Mesenteric fat pad (tissue), 1 donor: ENCODE measurements around the gene C4orf46. TPM values are rescaled to one million over a fixed set of nuclear protein-coding genes. Genes with fewer than 3 reads are reported as not detected.
"Not testable (repeated sequence)": the region's sequence is repeated elsewhere in the genome, so short reads cannot be mapped to it uniquely, and the experiment has no call there.

Experiments used
- DNase-seq: peaks from one replicate; pipeline ENCODE4 v3.0.0-alpha.2; 2020; ENCODE audit warnings: low spot score
- long read RNA-seq: library from polyadenylated mRNA; unstranded; transcript quantifications from one replicate; pipeline ENCODE4 v2.0.0, GENCODE V29; 2020
- total RNA-seq: library from RNA; stranded (reverse); fragmentation: NEBNext Ultra II Directional; extraction: Animal tissue kit (Norgen Biotek cat#: 25700); gene quantifications from one replicate; pipeline ENCODE4 v1.2.1, GENCODE V29; 2021
- donor health status: DM: yes; HTN: yes; CAD: no.

C4orf46 gene
- total RNA-seq, result 2.7 TPM
- long read RNA-seq, transcript C4orf46-201 (2 exons, 3,521 nt), result major isoform, 6 of 11 reads
- long read RNA-seq, partial matches to known transcripts, result 0 of 11 reads
- long read RNA-seq, other reads (novel, unspliced or antisense), result 5 of 11 reads

GRCh38 chr4:158671665-158671914 is at the start of gene C4orf46:
Gene C4orf46 (minus strand): TSS chr4:158671887. CDS start chr4:158671801, 86 bp downstream.
- no peak for DNase-seq

GRCh38 chr4:158715802-158716201 is 44.1 kb upstream of the C4orf46 start:
- DNase-seq, result no peak

DNA sequence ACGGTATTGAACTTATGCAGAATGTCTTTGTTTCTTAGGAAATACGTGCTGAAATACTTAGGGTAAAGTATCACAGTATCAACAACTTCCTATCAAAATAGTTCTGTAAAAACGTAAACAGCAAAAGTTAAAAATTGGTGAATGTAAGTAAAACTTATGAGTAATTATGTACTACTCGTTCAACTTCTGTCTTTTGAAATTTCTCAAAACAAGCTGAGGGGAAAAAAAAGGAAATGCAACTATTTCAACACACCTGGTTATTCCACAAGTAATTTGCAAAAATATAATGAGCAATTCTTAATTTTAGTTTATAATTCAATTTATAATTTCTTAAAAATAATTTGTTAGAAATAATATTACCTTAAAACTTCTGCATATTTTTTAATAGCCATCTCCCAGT is 43.2 kb upstream of the C4orf46 start:
- no peak for DNase-seq

GRCh38 chr4:158712622-158713021 is 40.9 kb upstream of the C4orf46 start:
- DNase-seq, result not testable (repeated sequence)

- DNase-seq, result no peak
Observed at GRCh38 chr4:158710814-158711213, 39.1 kb upstream of the C4orf46 start.

GRCh38 chr4:158704274-158704673 is 32.6 kb upstream of the C4orf46 start:
- DNase-seq, result no peak

DNA sequence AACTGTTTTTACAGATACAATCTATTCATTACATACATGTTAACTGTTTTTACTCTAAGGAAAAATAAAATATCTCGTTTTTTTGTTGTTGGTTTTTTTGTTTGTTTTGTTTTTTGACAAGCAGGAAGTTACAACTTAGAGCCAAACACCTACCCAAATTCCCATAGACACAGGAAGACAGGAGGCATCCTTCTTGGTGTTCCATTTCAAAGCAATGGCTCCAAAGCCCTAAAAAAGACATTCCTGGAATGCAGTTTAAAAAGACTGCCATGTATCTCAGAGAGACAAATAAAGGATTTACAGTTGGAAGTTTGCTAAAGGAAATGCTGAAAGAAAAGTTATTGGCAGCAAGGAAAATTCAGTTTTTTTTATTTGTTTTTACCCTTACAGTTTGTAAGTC is 17.1 kb upstream of the C4orf46 start:
- no peak for DNase-seq

GRCh38 chr4:158682066-158682465 is 10.4 kb upstream of the C4orf46 start:
- no peak for DNase-seq

GRCh38 chr4:158681629-158682028 is 9.9 kb upstream of the C4orf46 start:
- DNase-seq, result no peak

- no peak for DNase-seq
Observed at GRCh38 chr4:158678767-158679166, 7.1 kb upstream of the C4orf46 start.

DNA sequence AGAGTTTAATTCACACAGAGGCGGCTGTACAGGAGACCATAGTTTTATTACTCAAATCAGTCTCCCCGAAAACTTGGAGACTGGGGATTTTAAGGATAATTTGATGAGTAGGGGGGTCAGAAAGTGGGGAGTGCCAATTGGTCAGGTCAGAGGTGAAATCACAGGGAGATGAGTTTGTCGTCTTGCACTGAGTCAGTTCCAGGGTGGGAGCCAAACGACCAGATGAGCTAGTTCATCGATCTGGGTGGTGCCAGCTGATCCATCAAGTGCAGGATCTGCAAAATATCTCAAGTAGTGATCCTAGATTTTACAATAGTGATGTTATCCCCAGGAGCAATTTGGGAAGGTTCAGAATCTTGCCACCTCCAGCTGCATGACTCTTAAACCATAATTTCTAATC is 4.4 kb upstream of the C4orf46 start:
- DNase-seq, result no peak

GRCh38 chr4:158673633-158674032 is 1.9 kb upstream of the C4orf46 start:
- no peak for DNase-seq

DNA sequence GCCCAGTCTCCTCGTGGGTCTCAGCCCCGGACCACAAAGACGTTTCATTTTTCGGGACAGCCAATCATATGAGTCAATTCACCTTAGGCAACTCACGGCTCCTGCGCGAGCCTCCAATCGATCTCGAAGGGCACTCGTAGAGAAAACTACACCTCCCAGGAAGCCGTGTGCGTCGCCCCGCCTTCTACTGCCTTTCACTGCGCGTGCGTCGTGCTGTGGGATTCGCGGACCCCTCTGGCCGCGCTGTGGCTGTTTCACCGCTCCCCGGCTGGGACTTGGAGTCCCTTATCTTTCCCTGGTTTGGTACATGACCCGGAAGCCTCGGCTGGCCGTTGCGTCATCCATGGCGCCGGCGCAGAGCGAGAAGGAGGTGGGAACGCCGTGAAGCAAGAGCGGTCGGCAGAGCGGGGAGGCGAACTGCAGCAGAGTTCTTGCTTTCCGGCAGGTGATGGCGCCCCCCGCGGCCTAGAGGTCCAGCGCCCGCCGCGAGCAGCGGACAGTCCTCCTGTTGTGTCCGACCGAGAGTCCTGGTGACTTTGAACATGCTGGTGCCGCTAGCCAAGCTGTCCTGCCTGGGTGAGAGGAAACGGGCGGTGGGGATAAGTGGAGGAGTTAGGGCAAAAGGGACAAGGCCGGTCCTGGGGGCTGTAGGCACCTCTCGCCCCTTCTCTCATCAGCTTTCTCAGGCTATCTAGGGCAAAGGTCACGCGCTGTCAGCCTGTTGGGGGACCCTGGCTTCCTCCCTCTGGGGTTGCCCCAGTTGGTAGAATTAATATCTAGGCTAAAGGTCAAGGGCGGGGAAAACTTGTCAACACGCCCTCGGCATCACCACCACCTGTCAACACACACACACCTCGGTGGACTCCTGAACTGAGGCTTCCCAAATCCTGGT is 474 bp upstream of the C4orf46 start, which contains the start of gene ETFDH:
ETFDH (plus strand) TSS at position 382 of the 892 bp plus-strand sequence; CDS start at position 543, 161 bp downstream.
- DNase-seq, result peak; percentile 99

DNA sequence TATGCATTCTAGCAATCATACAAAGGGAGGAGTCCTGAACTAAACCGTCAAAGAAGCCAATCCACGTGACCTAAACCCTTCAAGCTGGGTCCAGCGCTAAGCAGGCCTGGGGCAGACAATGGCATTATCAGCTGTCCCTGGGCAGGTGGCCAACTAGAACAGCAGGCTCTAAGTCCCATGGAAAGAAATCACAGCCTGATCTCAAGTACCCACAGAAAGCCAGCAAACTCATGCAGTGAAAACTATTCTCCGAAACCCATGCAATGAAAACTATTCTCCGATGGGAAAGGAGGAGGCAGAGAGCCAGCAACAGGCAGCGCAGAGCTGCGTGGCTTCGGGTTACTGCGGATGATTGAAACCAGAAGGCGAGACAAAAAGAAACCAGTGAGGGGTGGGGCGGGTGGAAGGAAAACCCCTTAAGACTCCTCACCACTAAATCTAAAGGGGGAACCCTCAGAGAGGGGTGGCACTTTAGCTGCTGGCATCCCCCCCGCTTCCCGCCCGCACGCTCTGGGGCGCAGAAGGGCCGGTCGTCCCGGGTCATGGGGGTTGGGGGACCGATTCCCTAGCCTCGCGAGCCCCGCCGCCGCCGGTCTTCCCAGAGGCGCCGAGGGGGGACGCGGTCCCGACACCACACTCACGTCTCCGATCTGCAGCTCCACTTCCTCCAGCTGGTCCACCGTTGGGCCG is 567 bp downstream of the C4orf46 start:
- DNase-seq, result no peak

DNA sequence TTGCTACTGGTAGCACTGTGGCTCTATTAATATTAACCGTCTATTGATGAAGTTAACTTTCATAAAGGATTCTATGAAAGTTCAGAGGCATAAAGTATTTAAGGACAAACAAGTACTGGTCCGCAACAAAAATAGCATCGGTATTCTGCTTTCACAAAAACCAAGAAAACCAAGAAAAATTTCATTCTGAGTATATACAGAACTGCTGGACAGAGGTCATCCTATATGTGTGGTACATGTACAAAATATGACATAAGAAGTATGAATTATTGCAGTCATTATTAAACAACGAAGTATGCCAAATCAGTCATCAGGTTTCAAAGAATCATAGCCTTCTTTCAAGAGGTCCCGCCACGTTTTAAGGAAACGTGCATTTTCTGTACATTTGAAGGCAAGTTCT is 2.4 kb downstream of the C4orf46 start:
- DNase-seq, result no peak

- DNase-seq, result no peak
Observed at GRCh38 chr4:158667651-158668198, 4.0 kb downstream of the C4orf46 start.

DNA sequence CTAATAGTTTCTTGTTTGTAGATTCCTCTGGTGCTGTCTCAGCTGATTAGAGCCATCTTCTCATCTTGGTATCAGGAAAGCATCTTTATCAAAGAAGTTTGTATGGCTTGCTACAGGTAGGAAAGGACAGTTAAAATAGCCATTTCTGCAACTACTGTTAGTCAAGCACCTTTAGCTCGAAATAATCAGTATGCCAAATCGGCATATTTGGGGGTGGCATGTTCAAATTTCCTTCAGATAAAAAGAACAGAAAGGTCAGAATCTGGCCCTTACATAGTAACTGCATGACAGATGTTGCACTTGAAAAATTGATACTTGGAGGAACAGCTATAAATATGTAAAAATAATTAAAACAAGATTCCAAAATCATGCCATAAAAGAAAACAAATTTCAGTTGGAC is 4.8 kb downstream of the C4orf46 start:
- DNase-seq, result no peak

GRCh38 chr4:158664806-158665205 is 6.9 kb downstream of the C4orf46 start:
- DNase-seq, result no peak

DNA sequence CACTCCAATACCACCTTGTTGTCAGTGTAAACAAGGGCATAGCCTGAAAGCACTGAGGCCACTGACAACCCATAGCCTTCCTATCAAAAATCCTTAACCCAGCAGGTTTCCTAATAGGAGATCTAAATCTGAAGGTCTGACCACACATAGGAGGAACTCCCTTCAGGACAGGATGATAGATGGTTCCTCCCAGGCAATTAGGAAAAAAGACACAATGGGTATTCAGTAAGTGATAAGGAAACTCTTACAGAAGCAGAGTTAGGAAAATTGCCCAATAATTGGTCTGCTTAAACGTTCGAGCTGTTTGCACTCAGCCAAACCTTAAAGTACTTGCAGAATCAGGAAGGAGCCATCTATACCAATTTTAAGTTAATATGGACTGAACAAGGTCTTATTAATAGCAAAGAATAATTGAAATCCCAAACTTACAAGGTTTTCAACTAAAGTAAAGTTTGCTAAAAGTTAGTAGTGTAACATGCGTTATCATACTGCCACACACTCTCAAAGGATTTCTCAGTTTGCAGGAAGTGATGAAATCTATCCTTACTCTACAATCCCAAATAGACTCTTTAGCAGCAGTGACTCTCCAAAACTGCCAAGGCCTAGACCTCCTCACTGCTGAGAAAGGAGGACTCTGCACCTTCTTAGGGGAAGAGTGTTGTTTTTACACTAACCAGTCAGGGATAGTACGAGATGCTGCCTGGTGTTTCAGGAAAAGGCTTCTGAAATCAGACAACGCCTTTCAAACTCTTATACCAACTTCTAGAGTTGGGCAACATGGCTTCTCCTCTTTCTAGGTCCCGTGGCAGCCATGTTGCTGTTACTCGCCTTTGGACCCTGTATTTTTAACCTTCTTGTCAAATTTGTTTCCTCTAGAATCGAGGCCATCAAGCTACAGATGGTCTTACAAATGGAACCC is 7.7 kb downstream of the C4orf46 start:
- DNase-seq, result not testable (repeated sequence)

- DNase-seq, result not testable (repeated sequence)
Observed at GRCh38 chr4:158663255-158663654, 8.4 kb downstream of the C4orf46 start.

DNA sequence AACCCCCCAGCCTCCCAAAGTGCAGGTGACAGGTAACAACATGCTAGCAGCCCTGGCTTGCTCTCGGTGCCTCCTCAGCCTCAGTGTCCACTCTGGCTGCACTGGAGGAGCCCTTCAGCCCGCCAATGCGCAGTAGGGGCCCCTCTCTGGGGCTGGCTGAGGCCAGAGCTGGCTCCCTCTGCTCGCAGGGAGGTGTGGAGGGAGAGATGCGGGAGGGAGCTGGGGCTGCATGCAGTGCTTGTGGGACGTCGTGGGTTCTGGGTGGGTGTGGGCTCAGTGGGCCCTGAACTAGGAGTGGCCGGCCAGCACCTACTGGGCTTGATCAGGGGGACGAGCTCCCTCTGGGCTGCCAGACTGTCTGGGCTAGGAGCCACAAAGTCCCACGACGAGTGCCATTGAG is 14.4 kb downstream of the C4orf46 start:
- DNase-seq, result no peak
